H9 (cell line): ENCODE measurements around the gene FAM184A. TPM values are rescaled to one million over a fixed set of nuclear protein-coding genes. Genes with fewer than 3 reads are reported as not detected.

ENCODE experiments used
- DNase-seq: peaks from one replicate; pipeline ENCODE4 v3.0.0-alpha.2; 2017
- H2AFZ ChIP-seq: one replicate; pipeline ENCODE4 v1.6.1; 2013; ENCODE audit warnings: mild to moderate bottlenecking, low read length, control low read depth, moderate library complexity
- H2AK5ac ChIP-seq: 2 replicates; pipeline ENCODE4 v1.6.1; 2013; ENCODE audit warnings: low read length, control low read depth, mixed read lengths; ENCODE audit not compliant: insufficient read length
- H2BK120ac ChIP-seq: one replicate; pipeline ENCODE4 v1.6.1; 2013; ENCODE audit warnings: low read depth, mild to moderate bottlenecking, low read length, control low read depth, inconsistent platforms; ENCODE audit not compliant: poor library complexity, severe bottlenecking
- H2BK12ac ChIP-seq: 2 replicates; pipeline ENCODE4 v1.6.1; 2013; ENCODE audit warnings: low read length, control low read depth, mixed read lengths, low read depth; ENCODE audit not compliant: insufficient read length
- H2BK15ac ChIP-seq: 2 replicates; pipeline ENCODE4 v1.6.1; 2013; ENCODE audit warnings: low read depth, low read length, control low read depth
- H2BK20ac ChIP-seq: one replicate; pipeline ENCODE4 v1.6.1; 2013; ENCODE audit warnings: low read depth, mild to moderate bottlenecking, low read length, control low read depth, inconsistent platforms; ENCODE audit not compliant: poor library complexity, severe bottlenecking
- H2BK5ac ChIP-seq: 2 replicates; pipeline ENCODE4 v1.6.1; 2013; ENCODE audit warnings: low read length, control low read depth, mixed read lengths; ENCODE audit not compliant: insufficient read length
- H3K14ac ChIP-seq: 2 replicates; pipeline ENCODE4 v1.6.1; 2013; ENCODE audit warnings: low read length, control low read depth; ENCODE audit not compliant: insufficient read depth
- H3K18ac ChIP-seq: 2 replicates; pipeline ENCODE4 v1.6.1; 2013; ENCODE audit warnings: low read depth, mild to moderate bottlenecking, mixed read lengths, low read length, control low read depth; ENCODE audit not compliant: insufficient read length
- H3K23ac ChIP-seq: 2 replicates; pipeline ENCODE4 v1.6.1; 2013; ENCODE audit warnings: low read length, control low read depth, mixed read lengths, low read depth; ENCODE audit not compliant: insufficient read length
- H3K23me2 ChIP-seq: 2 replicates; pipeline ENCODE4 v1.6.1; 2013; ENCODE audit warnings: low read depth, mild to moderate bottlenecking, mixed read lengths, low read length, control low read depth; ENCODE audit not compliant: insufficient read length, poor library complexity, severe bottlenecking
- H3K27ac ChIP-seq: 2 replicates; pipeline ENCODE4 v1.5.1; 2013; ENCODE audit warnings: low read length, control low read depth, mixed read lengths, low read depth; ENCODE audit not compliant: insufficient read length
- H3K27me3 ChIP-seq: 2 replicates; pipeline ENCODE4 v1.6.1; 2013; ENCODE audit warnings: low read length, control low read depth, inconsistent platforms; ENCODE audit not compliant: insufficient read depth
- H3K4ac ChIP-seq: 2 replicates; pipeline ENCODE4 v1.6.1; 2013; ENCODE audit warnings: low read depth, mild to moderate bottlenecking, control low read depth, inconsistent platforms, low read length, moderate library complexity
- H3K4me1 ChIP-seq: 2 replicates; pipeline ENCODE4 v1.6.1; 2013; ENCODE audit warnings: low read length, control low read depth, inconsistent platforms; ENCODE audit not compliant: insufficient read depth
- H3K4me2 ChIP-seq: 2 replicates; pipeline ENCODE4 v1.6.1; 2013; ENCODE audit warnings: low read length, control low read depth, mixed read lengths; ENCODE audit not compliant: insufficient read length, insufficient read depth
- H3K56ac ChIP-seq: 2 replicates; pipeline ENCODE4 v1.6.1; 2013; ENCODE audit warnings: low read depth, mild to moderate bottlenecking, mixed read lengths, low read length, control low read depth; ENCODE audit not compliant: insufficient read length
- H3K79me1 ChIP-seq: 2 replicates; pipeline ENCODE4 v1.6.1; 2013; ENCODE audit warnings: low read depth, mild to moderate bottlenecking, moderate library complexity, low read length, control low read depth, inconsistent platforms; ENCODE audit not compliant: insufficient read depth, poor library complexity, severe bottlenecking
- H3K79me2 ChIP-seq: 2 replicates; pipeline ENCODE4 v1.6.1; 2013; ENCODE audit warnings: low read length, control low read depth, inconsistent platforms; ENCODE audit not compliant: insufficient read depth
- H3K9ac ChIP-seq: 2 replicates; pipeline ENCODE4 v1.6.1; 2013; ENCODE audit warnings: low read length, control low read depth, mixed read lengths; ENCODE audit not compliant: insufficient read length; ENCODE audit errors: extremely low read depth
- H3K9me3 ChIP-seq: one replicate; pipeline ENCODE4 v1.6.1; 2013; ENCODE audit warnings: low read depth, low read length, inconsistent platforms; ENCODE audit not compliant: control insufficient read depth
- H3T11ph ChIP-seq: one replicate; pipeline ENCODE4 v1.6.1; 2013; ENCODE audit warnings: mild to moderate bottlenecking, low read length, control low read depth, inconsistent platforms
- H4K20me1 ChIP-seq: one replicate; pipeline ENCODE4 v1.6.1; 2013; ENCODE audit not compliant: control insufficient read depth, insufficient read length, insufficient read depth
- H4K5ac ChIP-seq: 2 replicates; pipeline ENCODE4 v1.6.1; 2013; ENCODE audit warnings: low read depth, mild to moderate bottlenecking, mixed read lengths, low read length, control low read depth; ENCODE audit not compliant: insufficient read length
- H4K8ac ChIP-seq: replicated peaks from 2 replicates; pipeline ENCODE4 v1.6.1; 2013; ENCODE audit warnings: low read length, control low read depth, mixed read lengths, low read depth; ENCODE audit not compliant: insufficient read length
- H4K91ac ChIP-seq: 2 replicates; pipeline ENCODE4 v1.6.1; 2013; ENCODE audit warnings: low read depth, mild to moderate bottlenecking, moderate library complexity, mixed read lengths, low read length, control low read depth; ENCODE audit not compliant: insufficient read length
- H3K27ac Mint-ChIP-seq, 3 experiments: 2 replicates in 2 of 3; 3 replicates in 1 of 3; pipeline ENCODE4 v1.8.0; 2020 to 2021; ENCODE audit warnings: mixed read lengths in 3 of 3, mild to moderate bottlenecking in 1 of 3, moderate library complexity in 1 of 3
- H3K27me3 Mint-ChIP-seq: 2 replicates; pipeline ENCODE4 v1.8.0; 2021; ENCODE audit warnings: low read depth, mild to moderate bottlenecking, moderate library complexity, mixed read lengths
- H3K36me3 Mint-ChIP-seq, 3 experiments: 2 replicates in 2 of 3; 3 replicates in 1 of 3; pipeline ENCODE4 v1.8.0; 2020 to 2021; ENCODE audit warnings: low read depth in 3 of 3, mixed read lengths in 3 of 3; ENCODE audit not compliant: insufficient read depth in 1 of 3
- H3K4me1 Mint-ChIP-seq, 2 experiments: 2 replicates each; pipeline ENCODE4 v1.8.0; 2020; ENCODE audit warnings: mixed read lengths in 2 of 2
- H3K4me3 Mint-ChIP-seq, 2 experiments: 2 replicates in 1 of 2; 3 replicates in 1 of 2; pipeline ENCODE4 v1.8.0; 2020 to 2021; ENCODE audit warnings: mild to moderate bottlenecking in 2 of 2, mixed read lengths in 2 of 2, moderate library complexity in 1 of 2
- H3K9me3 Mint-ChIP-seq, 2 experiments: 2 replicates in 1 of 2; 3 replicates in 1 of 2; pipeline ENCODE4 v1.8.0; 2020; ENCODE audit warnings: mild to moderate bottlenecking in 2 of 2, mixed read lengths in 2 of 2, moderate library complexity in 1 of 2
- CTCF ChIP-seq: fragments of 200-600 bp; sonication (generic); conservative IDR thresholded peaks from 3 replicates; pipeline ENCODE4 v1.8.0; 2021; ENCODE audit warnings: antibody characterized with exemption, mild to moderate bottlenecking
- whole genome bisulfite sequencing: extraction: QIAGEN DNeasy Blood & Tissue Kit; methylation state at CpG from one replicate; pipeline ENCODE4 v1.1.7; 2013; ENCODE audit warnings: missing lambda C conversion rate, low lambda C conversion rate, mixed read lengths; ENCODE audit not compliant: insufficient read length; ENCODE audit errors: extremely low coverage; 5-methylcytosine and 5-hydroxymethylcytosine counted together
- total RNA-seq: library from RNA; stranded (reverse); gene quantifications from 2 replicates; pipeline ENCODE4 v1.2.1, GENCODE V29; 2021

The FAM184A gene
- total RNA-seq, 1 experiment from 2014 or later, result 11.4 TPM

GRCh38 chr6:118984342-118984741 is 94.1 kb downstream of the FAM184A start:
- Histone ChIP-seq H3K79me1 (no peaks in the 10 kb centered on the region), H3K4me2 (no peak overlapping the region), H3K79me2 (no peaks in the 10 kb centered on the region), H3K23me2 (no peaks in the 10 kb centered on the region), H3K56ac (no peak overlapping the region), H3K9me3 (no peaks in the 10 kb centered on the region), H3T11ph (no peak overlapping the region), H2BK120ac (no peak overlapping the region), H3K4ac (no peak overlapping the region), H3K9ac (no peak overlapping the region), H2AK5ac (no peak overlapping the region), H2BK12ac (no peak overlapping the region), H3K14ac (no peak overlapping the region), H2BK20ac (no peak overlapping the region), H3K27me3 (no peaks in the 10 kb centered on the region), H3K4me1 (no peaks in the 10 kb centered on the region), H3K27ac (no peak overlapping the region), H2BK5ac (no peak overlapping the region), H3K18ac (no peak overlapping the region), H4K91ac (no peak overlapping the region), H3K23ac (no peak overlapping the region), H2BK15ac (no peak overlapping the region), H2AFZ (no peak overlapping the region), H4K20me1 (no peaks in the 10 kb centered on the region), H4K8ac (no peak overlapping the region), H4K5ac (no peak overlapping the region)
- Mint-ChIP-seq H3K27ac (no peak overlapping the region), H3K4me3 (no peak overlapping the region), H3K27me3 (no peaks in the 10 kb centered on the region), H3K4me1 (no peaks in the 10 kb centered on the region), H3K36me3 (peaks cover 0 to 3% (median under 1%) of the 10 kb centered on the region in 3 experiments; a peak in 4 of 7 replicates), H3K9me3 (no peaks in the 10 kb centered on the region)
- no peak for TF ChIP-seq CTCF
- no CpG with 5 or more reads among the region's 2 CpGs for WGBS
- DNase-seq, result no peak
